SU-DHL-6 (cell line): ENCODE results near the gene GRAP2.

Source experiments
- EZH2phosphoT487 ChIP-seq: fragments of 200-600 bp; sonication (generic), shearing (Covaris generic); conservative IDR thresholded peaks from 2 replicates; pipeline ENCODE4 v1.6.1; 2018; ENCODE audit warnings: mild to moderate bottlenecking, antibody characterized with exemption, low read length, moderate library complexity, mixed read lengths
- TF ChIP-seq, protein P1 (sequence below): fragments of 200-600 bp; sonication (generic); IDR thresholded peaks from one replicate; pipeline ENCODE4 v1.5.1; 2017; ENCODE audit warnings: antibody characterized with exemption, mild to moderate bottlenecking, low read length, moderate library complexity; ENCODE audit not compliant: insufficient read depth, poor library complexity, severe bottlenecking

DNA sequence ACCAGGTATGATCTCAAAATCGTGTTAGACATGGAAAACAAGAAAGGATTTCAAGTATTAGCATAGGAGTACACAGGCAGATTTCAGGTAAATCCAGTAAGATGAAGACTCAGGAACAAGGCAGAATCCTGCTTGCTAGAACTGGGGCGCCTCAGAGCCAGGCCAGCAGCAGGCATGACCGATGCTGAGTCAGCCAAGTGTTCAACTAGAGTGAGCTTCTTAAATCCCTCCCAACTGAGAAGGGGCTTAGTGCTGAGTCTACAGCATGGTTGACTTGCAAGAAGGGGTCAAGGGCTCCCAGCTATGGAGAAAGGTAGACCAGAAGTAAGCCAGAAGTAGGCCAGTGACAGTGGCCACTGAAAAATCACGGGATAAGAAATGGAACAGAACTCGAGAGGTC is 12.4 kb downstream of the GRAP2 start:
- TF ChIP-seq, protein P1, sequence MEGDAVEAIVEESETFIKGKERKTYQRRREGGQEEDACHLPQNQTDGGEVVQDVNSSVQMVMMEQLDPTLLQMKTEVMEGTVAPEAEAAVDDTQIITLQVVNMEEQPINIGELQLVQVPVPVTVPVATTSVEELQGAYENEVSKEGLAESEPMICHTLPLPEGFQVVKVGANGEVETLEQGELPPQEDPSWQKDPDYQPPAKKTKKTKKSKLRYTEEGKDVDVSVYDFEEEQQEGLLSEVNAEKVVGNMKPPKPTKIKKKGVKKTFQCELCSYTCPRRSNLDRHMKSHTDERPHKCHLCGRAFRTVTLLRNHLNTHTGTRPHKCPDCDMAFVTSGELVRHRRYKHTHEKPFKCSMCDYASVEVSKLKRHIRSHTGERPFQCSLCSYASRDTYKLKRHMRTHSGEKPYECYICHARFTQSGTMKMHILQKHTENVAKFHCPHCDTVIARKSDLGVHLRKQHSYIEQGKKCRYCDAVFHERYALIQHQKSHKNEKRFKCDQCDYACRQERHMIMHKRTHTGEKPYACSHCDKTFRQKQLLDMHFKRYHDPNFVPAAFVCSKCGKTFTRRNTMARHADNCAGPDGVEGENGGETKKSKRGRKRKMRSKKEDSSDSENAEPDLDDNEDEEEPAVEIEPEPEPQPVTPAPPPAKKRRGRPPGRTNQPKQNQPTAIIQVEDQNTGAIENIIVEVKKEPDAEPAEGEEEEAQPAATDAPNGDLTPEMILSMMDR, result no peak
- TF ChIP-seq EZH2phosphoT487, result no peak
